HepG2 (cell line): ENCODE measurements around the gene TEKT5. TPM values are rescaled to one million over a fixed set of nuclear protein-coding genes. Genes with fewer than 3 reads are reported as not detected.

Experiments used
- ATAC-seq: fragments of 200-7000 bp; cut with Tn5 transposase; 3 replicates; pipeline ENCODE4 v1.9.1; 2020; ENCODE audit warnings: mild to moderate bottlenecking, moderate library complexity
- BruUV-seq: library from RNA; stranded (reverse); fragments of 400-500 nt; replicated peaks from 2 replicates; lab custom pipeline; 2021; lab: Mats Ljungman, UMichigan
- CTCF ChIA-PET: fragments of 300-600 bp; formaldehyde crosslinking; extraction: SDS; loops from one replicate; lab custom pipeline; 2021; ENCODE audit warnings: low total read pairs, inconsistent platforms, low intra/inter-chr PET ratio; lab: Yijun Ruan, JAX
- POLR2A ChIA-PET: fragments of 350-600 bp; sonication (Branson Sonifier 250); formaldehyde crosslinking; loops from one replicate; lab custom pipeline; 2020; ENCODE audit warnings: antibody characterized with exemption, inconsistent platforms; lab: Yijun Ruan, JAX
- DNase-seq: peaks from one replicate; pipeline ENCODE4 v3.0.0-alpha.2; 2015; ENCODE audit warnings: low spot score
- FAIRE-seq: peaks from 3 replicates; lab custom pipeline; 2011; peaks lifted over from hg19 to GRCh38; lab: Jason Lieb, UNC
- H2AFZ ChIP-seq: one replicate; pipeline ENCODE4 v1.6.1; 2011; ENCODE audit warnings: low read length, inconsistent platforms
- H3K27ac ChIP-seq: fragments of 300-600 bp; 3 replicates; pipeline ENCODE4 v1.8.0; 2011; ENCODE audit warnings: mixed run types, mild to moderate bottlenecking, mixed read lengths, low read length, inconsistent platforms; ENCODE audit not compliant: insufficient read depth; ENCODE audit errors: extremely low read length
- H3K27me3 ChIP-seq, 2 experiments: fragments of 200-600 bp in 1 of 2; 2 replicates in 1 of 2; 3 replicates in 1 of 2; pipeline versions ENCODE4 v1.6.0 to v1.8.0; 2011; ENCODE audit warnings: low read length in 2 of 2, mild to moderate bottlenecking in 2 of 2, moderate library complexity in 2 of 2, inconsistent platforms in 1 of 2; ENCODE audit not compliant: insufficient read depth in 2 of 2, control insufficient read depth in 1 of 2
- H3K36me3 ChIP-seq, 2 experiments: fragments of 200-600 bp in 1 of 2; replicated peaks in 1 of 2; 2 replicates in 1 of 2; 3 replicates in 1 of 2; pipeline versions ENCODE4 v1.5.1 to v1.8.0; 2011; ENCODE audit warnings: low read length in 2 of 2, inconsistent platforms in 1 of 2; ENCODE audit not compliant: insufficient read depth in 2 of 2, control insufficient read depth in 1 of 2
- H3K4me1 ChIP-seq: 2 replicates; pipeline ENCODE4 v1.5.1; 2012; ENCODE audit warnings: low read length, inconsistent platforms; ENCODE audit not compliant: insufficient read depth
- H3K4me2 ChIP-seq: 2 replicates; pipeline ENCODE4 v1.6.0; 2011; ENCODE audit warnings: low read depth, low read length, inconsistent platforms
- H3K4me3 ChIP-seq, 3 experiments: fragments of 200-600 bp in 1 of 3; sonication (generic), shearing (Covaris generic) in 1 of 3; replicated peaks in 1 of 3; 2 replicates each; pipeline ENCODE4 v1.5.1; 2011 to 2016; ENCODE audit warnings: low read length in 3 of 3, inconsistent platforms in 2 of 3, low read depth in 2 of 3, mild to moderate bottlenecking in 2 of 3, control low read depth in 1 of 3, mixed read lengths in 1 of 3; ENCODE audit not compliant: insufficient read depth in 1 of 3
- H3K79me2 ChIP-seq: one replicate; pipeline ENCODE4 v1.6.1; 2011; ENCODE audit warnings: low read length, inconsistent platforms; ENCODE audit not compliant: insufficient read depth
- H3K9ac ChIP-seq: 2 replicates; pipeline ENCODE4 v1.6.0; 2011; ENCODE audit warnings: mild to moderate bottlenecking, low read depth, low read length, inconsistent platforms; ENCODE audit not compliant: insufficient read depth
- H3K9me3 ChIP-seq: 2 replicates; pipeline ENCODE4 v1.5.1; 2012; ENCODE audit warnings: mild to moderate bottlenecking, low read length
- H4K20me1 ChIP-seq: 2 replicates; pipeline ENCODE4 v1.6.0; 2011; ENCODE audit warnings: inconsistent platforms, mild to moderate bottlenecking, low read length, moderate library complexity; ENCODE audit not compliant: insufficient read depth
- AKNA ChIP-seq: sonication (generic); formaldehyde crosslinking; IDR thresholded peaks from 2 replicates; pipeline ENCODE4 v1.4.0; 2020; ENCODE audit warnings: missing genetic modification reagents, borderline replicate concordance
- ATF7-NPFF ChIP-seq: sonication (generic); formaldehyde crosslinking; IDR thresholded peaks from 2 replicates; pipeline ENCODE4 v1.8.1; 2023; ENCODE audit warnings: mild to moderate bottlenecking, low read depth, missing genetic modification reagents, moderate library complexity
- BRD4 ChIP-seq: sonication (generic); formaldehyde crosslinking; IDR thresholded peaks from 2 replicates; pipeline ENCODE4 v1.4.0; 2020; ENCODE audit warnings: missing genetic modification reagents
- NCOA2 ChIP-seq: sonication (generic); formaldehyde crosslinking; IDR thresholded peaks from 2 replicates; pipeline ENCODE4 v1.8.0; 2022; ENCODE audit warnings: inconsistent platforms
- PHF5A ChIP-seq: IDR thresholded peaks from one replicate; pipeline ENCODE4 v1.6.1; 2018; ENCODE audit warnings: low read depth, missing genetic modification reagents; ENCODE audit not compliant: unreplicated experiment
- RELA ChIP-seq: sonication (generic); formaldehyde crosslinking; IDR thresholded peaks from 2 replicates; pipeline ENCODE4 v1.4.0; 2020; ENCODE audit warnings: missing genetic modification reagents
- SIX1 ChIP-seq: sonication (generic); formaldehyde crosslinking; IDR thresholded peaks from 2 replicates; pipeline ENCODE4 v1.4.0; 2020; ENCODE audit warnings: missing genetic modification reagents, borderline replicate concordance
- SMC3 ChIP-seq: IDR thresholded peaks from 2 replicates; pipeline ENCODE4 v1.6.1; 2011; ENCODE audit warnings: low read length, improper control_type of control experiment
- XBP1 ChIP-seq: sonication (generic); formaldehyde crosslinking; IDR thresholded peaks from 2 replicates; pipeline ENCODE4 v1.5.0; 2020; ENCODE audit warnings: missing genetic modification reagents
- ZBTB1 ChIP-seq: sonication (generic); formaldehyde crosslinking; IDR thresholded peaks from 2 replicates; pipeline ENCODE4 v1.4.0; 2020; ENCODE audit warnings: missing genetic modification reagents, borderline replicate concordance
- ZNF407 ChIP-seq: sonication (generic); formaldehyde crosslinking; IDR thresholded peaks from one replicate; pipeline ENCODE4 v1.5.1; 2020; ENCODE audit warnings: mild to moderate bottlenecking, missing genetic modification reagents; ENCODE audit errors: not compliant biosample characterization
- ZNF792 ChIP-seq: IDR thresholded peaks from 2 replicates; pipeline ENCODE4 v1.6.1; 2016
- WGBS: methylation state at CpG from one replicate; pipeline ENCODE4 v1.1.6; 2017; ENCODE audit warnings: low lambda C conversion rate; 5-methylcytosine and 5-hydroxymethylcytosine counted together
- in situ Hi-C: cut with HindIII; loops from 2 replicates; pipeline ENCODE4 v1.10.0; 2017; ENCODE audit warnings: low pct_unique_long_range_greater_than_20kb; ENCODE audit not compliant: extremely low pct_ligation_motif_present
- intact Hi-C: fragments of 100-400 bp; cut with micrococcal nuclease; formaldehyde crosslinking; loops from one replicate; pipeline ENCODE4 v1.10.0; 2022; ENCODE audit not compliant: unreplicated experiment
- polyA plus RNA-seq, 8 experiments: library from polyadenylated mRNA; depleted of rRNA in 3 of 8; stranded (reverse) in 7 of 8; unstranded in 1 of 8; fragments of >200 nt; fragmentation: Illumina TruSeq in 4 of 8; extraction: Trizol in 4 of 8; gene quantifications; 2 replicates each; pipeline versions ENCODE4 v1.2.1 to v1.2.3, GENCODE V29; 2011 to 2016; ENCODE audit warnings: low read depth in 4 of 8, missing spikeins in 1 of 8, mixed read lengths in 1 of 8; ENCODE audit not compliant: insufficient read depth in 1 of 8
- total RNA-seq, 5 experiments: library from RNA; depleted of rRNA; stranded (reverse); fragments of >200 nt; fragmentation: Illumina TruSeq; extraction: Trizol; gene quantifications; 2 replicates each; pipeline ENCODE4 v1.2.3, GENCODE V29; 2016; ENCODE audit warnings: low read depth in 1 of 5

The TEKT5 gene
- total and polyA plus RNA-seq, 2 of the 13 experiments (the other 11 are each of a cell fraction or from before 2014, with no cell fraction given) = 0.16 TPM; not detected in 1

GRCh38 chr16:10708969-10709368 lies 14.2 kb upstream of the TEKT5 start (continued):
- TF ChIP-seq ZNF407 (CRISPR knock-in tag) (no peak), RELA (CRISPR knock-in tag) (no peak), SMC3 (no peak)

- ATAC-seq (no peak), FAIRE-seq (no peak), DNase-seq (no peak)
- in situ Hi-C loops = no loop called here
- Histone ChIP-seq H3K36me3 (no peaks in the 10 kb centered on the region), H3K4me1 (no peaks in the 10 kb centered on the region), H3K4me3 (no peak overlapping the region), H3K27ac (no peak overlapping the region), H3K79me2 (no peaks in the 10 kb centered on the region), H3K9me3 (peaks cover 25% of the 10 kb centered on the region), H4K20me1 (no peaks in the 10 kb centered on the region), H3K27me3 (no peaks in the 10 kb centered on the region; a peak in 1 of 5 replicates), H2AFZ (no peak overlapping the region), H3K9ac (no peak overlapping the region), H3K4me2 (no peak overlapping the region)
- ChIA-PET POLR2A (no interaction called here), CTCF (no interaction called here)
- intact Hi-C loops = no loop called here
- no TSS peak for BruUV-seq
- 0% methylated on average over 1 of the region's 1 CpG for WGBS
- TF ChIP-seq BRD4 (CRISPR knock-in tag) (no peak), NCOA2 (CRISPR knock-in tag) (no peak), AKNA (CRISPR knock-in tag) (no peak), ZNF792 (CRISPR knock-in tag) (no peak), ZBTB1 (CRISPR knock-in tag) (no peak), XBP1 (no peak), PHF5A (CRISPR knock-in tag) (no peak), SIX1 (CRISPR knock-in tag) (no peak), ATF7-NPFF (CRISPR knock-in tag) (no peak)
Observed at GRCh38 chr16:10699756-10700155, 5.0 kb upstream of the TEKT5 start.
